SKM-1 (cell line): Measurements from ENCODE around the gene VPS26B.
"Not testable (repeated sequence)": the region's sequence is repeated elsewhere in the genome, so short reads cannot be mapped to it uniquely, and the experiment has no call there.

Experiments used
- DNase-seq: peaks from one replicate; lab custom pipeline; 2025; ENCODE audit not compliant: unreplicated experiment; lab: John Stamatoyannopoulos, UW

The VPS26B gene

DNA sequence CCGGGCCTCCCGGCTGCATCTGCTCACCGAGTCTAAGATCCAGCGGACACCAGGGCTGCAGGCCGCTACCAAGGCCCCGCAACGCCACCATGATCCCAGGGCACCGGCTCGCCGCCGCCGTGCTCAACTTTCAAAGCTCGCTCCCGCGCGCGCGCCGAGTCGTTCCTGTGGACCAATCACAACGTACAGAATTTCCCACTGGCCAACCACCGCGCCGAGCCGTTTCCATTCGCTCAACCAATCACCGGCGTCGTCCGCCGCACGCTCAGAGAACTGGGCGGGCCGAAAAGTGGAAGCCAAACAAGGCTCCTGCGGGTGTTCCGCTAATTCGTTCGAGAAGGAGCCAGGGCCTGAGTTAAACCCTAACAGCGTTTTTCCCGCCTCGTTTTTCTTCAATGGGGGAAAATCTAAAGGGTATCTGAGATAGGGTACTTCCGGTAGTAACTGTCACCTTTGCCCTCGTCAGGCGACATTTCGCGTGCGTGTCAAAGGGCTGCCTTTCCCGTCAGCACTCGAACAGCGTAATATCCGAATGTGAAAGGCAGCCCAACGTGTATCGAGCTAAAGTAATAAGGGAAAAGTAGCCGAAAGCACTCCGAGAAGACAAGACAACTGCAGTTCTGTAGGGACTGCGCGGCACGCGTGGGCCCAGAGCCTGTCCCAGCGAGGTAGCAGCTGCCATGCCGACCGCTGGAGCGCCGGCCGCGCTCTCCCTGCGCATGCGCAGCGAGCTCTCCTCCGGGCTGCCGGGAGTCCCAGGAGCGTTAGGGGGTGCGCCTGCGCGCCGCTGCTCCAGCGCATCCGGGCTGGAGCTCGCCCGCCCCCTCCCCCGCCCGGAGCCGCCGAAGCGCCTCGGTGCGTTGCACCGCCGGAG is at the start of gene VPS26B, which contains the start of gene NCAPD3:
VPS26B (plus strand) TSS at position 836 of the 874 bp plus-strand sequence. CDS start 452 bp downstream, outside the sequence.
NCAPD3 (minus strand) TSS at position 132 of the 874 bp plus-strand sequence; CDS start at position 91, 41 bp downstream.
- peak; percentile 91 for DNase-seq

GRCh38 chr11:134176284-134176683 is 48.2 kb upstream of the VPS26B start:
- DNase-seq, result no peak

DNA sequence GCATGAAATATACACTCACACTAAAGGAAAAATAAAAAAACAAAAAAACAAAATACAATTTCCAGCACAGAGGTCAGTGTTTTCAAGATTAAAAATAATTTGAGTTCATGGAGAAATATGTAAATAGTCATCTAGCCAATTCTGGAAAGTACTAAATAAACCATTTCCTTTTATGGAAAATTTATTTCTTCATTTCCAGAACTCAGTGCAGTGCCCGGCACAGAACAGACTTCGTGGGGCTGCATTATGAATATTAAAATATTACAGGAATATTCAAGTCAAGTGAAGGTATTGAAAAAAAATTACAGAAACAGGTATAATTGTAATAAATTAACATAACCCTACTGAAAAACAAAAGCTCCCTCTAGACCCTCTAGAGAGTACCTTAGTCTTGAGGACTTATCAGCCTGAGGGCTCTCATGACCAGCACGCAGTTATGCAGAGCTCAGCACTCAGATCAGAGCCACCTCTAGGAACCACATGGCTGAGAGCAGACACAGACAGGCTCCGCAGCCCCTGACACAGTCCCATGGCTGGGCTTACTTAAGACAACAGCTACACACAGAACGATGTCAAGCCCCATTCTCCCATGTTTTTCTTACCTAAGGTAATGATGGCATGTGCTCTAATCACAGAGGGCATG is 46.3 kb upstream of the VPS26B start:
- DNase-seq, result no peak

GRCh38 chr11:134181707-134182106 is 42.8 kb upstream of the VPS26B start:
- DNase-seq, result no peak

DNA sequence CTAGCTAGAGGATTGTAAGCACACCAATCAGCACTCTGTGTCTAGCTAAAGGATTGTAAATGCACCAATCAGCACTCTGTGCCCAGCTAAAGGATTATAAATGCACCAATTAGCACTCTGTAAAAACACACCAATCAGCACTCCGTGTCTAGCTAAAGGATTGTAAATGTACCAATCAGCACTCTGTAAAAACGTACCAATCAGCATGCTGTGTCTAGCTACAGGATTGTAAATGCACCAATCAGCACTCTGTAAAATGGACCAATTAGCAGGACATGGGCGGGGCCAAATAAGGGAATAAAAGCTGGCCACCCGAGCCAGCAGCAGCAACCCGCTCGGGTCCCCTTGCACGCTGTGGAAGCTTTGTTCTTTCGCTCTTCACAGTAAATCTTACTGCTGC is 36.4 kb upstream of the VPS26B start:
- DNase-seq, result not testable (repeated sequence)

- no peak for DNase-seq
These were observed 27.7 kb upstream of the VPS26B start for GRCh38 chr11:134196756-134197155.

GRCh38 chr11:134199531-134199930 is 24.9 kb upstream of the VPS26B start:
- no peak for DNase-seq

DNA sequence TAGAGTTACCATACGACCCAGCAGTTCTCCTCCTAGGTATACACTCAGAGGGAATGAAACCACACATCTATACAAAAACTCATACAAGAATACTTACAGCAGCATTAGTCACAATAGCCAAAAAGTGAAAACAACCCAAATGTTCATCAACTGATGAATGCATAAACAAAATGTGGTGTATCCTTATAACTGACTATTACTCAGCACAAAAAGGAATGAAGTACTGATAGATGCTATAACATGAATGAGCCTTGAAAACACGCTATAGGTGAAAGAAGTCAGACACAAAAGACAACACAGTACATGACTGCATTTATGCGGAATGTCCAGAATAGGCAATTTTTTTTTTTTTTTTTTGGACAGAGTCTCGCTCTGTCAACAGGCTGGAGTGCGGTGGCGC is 23.8 kb upstream of the VPS26B start:
- DNase-seq, result no peak

DNA sequence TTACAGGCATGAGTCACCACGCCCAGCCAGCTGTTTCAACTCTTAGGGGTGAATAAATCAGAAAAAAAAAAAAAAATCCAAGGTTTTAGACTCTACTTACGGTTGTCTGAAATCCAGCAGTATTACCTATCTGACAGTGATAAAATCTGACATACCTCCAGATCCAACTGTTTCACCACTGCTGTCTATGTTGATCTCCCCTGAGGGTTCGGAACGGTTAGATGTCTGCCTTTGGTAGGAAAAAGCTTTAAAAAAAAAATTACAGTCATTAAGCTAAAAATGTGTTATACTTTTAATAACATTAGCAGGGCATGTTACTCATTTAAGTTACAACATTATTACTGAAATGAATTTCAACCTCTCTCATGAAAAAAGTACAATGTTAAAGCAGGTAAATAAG is 21.8 kb upstream of the VPS26B start:
- DNase-seq, result no peak

DNA sequence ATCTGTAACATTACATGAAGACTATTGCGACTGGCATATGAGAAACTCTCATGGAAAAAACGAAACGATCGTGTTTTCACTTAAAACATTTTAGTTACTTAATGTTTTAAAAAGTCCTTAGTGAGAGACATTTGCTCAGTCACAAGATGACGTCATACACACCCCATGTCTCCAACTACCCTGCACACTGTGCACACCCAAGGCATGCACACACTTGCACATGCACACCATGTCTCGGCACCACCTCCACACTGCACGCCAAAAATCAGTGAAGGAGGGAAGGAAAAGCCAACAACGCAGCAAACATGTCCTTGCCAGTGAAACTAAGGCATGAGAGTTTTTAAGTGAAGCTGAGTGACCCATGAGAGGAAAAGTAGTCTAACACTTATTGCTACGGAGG is 18.7 kb upstream of the VPS26B start:
- no peak for DNase-seq

GRCh38 chr11:134206185-134206584 is 18.3 kb upstream of the VPS26B start:
- no peak for DNase-seq

DNA sequence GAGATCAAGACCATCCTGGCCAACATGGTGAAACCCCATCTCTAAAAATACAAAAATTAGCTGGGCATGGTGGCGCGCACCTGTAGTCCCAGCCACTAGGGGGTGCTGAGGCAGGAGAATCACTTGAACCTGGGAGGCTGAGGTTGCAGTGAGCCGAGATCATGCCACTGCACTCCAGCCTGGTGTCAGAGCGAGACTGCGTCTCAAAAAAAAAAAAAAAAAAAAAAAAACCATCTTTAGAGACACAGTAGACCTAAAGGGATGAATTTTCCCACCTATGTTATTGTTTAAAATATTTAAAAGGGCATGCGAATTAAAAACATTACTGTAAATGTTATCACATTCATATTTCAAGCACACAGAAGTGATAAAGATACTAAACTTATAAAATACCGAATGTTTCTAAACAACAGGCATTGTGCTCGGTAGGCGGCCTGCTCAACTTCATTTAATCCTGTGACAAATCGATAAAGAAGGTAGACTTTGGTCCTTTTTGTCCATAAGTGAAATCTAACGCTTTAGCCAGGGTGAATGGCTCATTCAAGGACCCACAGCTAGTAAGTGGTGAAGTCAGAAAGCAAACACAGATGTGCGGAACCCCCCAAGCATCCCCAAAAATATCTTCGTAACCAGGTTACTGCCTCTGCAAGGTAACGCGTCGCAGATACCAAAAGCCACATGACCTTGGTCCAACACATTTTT is 16.8 kb upstream of the VPS26B start:
- DNase-seq, result no peak

- no peak for DNase-seq
These were observed 8.6 kb upstream of the VPS26B start for GRCh38 chr11:134215836-134216235.

DNA sequence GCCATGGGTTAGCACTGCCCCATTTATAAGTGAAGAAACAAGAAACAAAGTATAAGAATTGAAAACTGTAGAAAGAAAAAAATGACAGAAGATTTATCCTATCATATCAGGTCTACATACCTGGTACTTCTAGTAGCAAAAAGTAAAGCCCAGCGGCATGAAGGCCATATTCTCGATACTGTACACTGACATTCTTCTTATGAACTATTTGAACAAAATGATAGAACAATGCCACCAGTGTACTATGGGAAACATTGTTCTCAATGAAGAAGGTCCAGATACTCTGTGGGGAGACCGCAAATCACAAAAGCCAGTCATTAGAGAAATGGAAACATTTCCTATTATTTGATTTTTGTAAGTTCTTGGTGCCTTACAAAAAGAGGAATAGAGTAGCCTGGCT is 7.7 kb upstream of the VPS26B start:
- no peak for DNase-seq

GRCh38 chr11:134223121-134223520 is 1.4 kb upstream of the VPS26B start:
- DNase-seq, result no peak

- no peak for DNase-seq
These were observed 516 bp downstream of the VPS26B start for GRCh38 chr11:134224710-134225664.

DNA sequence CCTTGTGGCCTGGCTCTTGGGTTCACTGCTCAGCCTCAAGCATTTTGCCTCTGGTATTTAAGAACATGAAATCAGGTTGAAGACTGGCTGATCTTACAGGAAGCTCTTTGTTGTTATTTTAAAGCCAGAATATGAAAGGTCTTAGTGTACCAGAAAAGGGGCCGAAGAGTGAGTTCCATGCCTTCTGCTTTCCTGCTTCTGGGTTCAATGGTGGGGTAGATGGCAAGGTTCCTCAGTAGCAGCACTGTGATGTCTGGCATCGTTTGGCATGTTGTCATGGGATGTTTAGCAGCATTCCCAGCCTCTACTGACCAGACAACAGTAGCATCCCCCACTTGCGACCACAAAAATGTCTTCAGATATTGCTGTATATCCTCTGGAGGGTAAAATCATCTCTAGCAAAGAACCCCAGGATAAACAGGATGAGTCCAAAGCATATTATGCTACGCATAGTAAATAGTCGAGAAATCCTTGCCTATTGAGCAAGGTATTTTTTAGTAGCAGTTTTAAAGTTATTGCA is 2.4 kb downstream of the VPS26B start:
- no peak for DNase-seq

- no peak for DNase-seq
These were observed 4.2 kb downstream of the VPS26B start for GRCh38 chr11:134228625-134229024.

DNA sequence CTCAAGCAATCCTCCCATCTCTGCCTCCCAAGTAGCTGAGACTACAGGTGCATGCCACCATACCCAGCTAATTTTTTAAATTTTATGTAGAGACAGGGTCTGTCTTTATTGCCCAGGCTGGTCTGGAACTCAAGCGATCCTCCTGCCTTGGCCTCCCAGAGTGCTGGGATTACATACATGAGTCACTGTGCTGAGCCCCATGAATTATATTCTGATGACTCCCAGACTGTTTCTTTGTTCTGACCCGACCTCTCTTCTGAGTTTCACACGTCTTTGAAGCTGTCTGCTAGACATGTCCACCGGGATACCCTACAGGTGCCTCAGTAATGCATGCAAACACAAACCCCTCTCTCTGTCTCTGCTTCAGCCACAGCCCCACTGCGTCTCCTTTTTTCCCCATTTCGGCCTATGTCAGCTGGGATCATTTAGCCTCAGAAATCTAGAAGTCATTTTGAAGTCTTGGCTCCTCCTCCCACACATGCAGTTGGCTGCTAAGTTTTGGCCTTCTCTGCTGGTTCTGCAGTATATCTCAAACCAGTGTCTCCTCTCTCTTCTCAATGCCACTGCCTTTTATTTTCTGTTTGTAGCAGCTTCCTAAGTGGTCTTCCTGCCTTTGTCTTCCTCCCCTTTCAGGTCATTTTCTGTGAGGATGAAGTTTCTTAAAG is 4.8 kb downstream of the VPS26B start:
- DNase-seq, result no peak

DNA sequence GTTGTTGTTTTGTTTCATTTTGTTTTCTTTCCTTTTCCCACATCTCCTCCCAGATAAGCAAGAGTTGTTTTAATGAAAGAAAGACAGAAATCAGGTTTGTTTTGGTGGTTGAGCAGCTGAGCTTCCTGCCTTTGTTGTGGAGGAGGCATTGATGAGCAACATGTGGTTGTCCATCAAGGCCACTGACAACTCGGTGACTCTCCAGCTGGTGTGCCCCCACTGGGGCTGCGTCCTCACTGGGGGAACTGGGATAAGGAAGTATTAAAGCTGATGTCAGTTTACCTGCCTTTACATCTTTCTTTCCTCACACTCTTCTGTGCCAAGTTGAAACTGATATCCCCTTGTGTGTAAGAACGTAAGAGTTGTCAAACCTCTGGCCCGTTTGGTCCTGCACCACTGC is 5.9 kb downstream of the VPS26B start:
- DNase-seq, result no peak
